ENCODE results near the gene DGKQ.
A peak's percentile ranks its signal among the peaks of the same experiment; 100 is the strongest.

Gene DGKQ

GRCh38 chr4:973431-974397 is at the start of gene DGKQ:
Gene DGKQ (minus strand): TSS chr4:973569. CDS start chr4:973482, 87 bp downstream.
- peak; percentile 74 for DNase-seq (ENCODE audit: low spot score)

- DNase-seq (ENCODE audit: low spot score): no peak
These were observed 49.3 kb upstream of the DGKQ start for GRCh38 chr4:1022739-1023066.

DNA sequence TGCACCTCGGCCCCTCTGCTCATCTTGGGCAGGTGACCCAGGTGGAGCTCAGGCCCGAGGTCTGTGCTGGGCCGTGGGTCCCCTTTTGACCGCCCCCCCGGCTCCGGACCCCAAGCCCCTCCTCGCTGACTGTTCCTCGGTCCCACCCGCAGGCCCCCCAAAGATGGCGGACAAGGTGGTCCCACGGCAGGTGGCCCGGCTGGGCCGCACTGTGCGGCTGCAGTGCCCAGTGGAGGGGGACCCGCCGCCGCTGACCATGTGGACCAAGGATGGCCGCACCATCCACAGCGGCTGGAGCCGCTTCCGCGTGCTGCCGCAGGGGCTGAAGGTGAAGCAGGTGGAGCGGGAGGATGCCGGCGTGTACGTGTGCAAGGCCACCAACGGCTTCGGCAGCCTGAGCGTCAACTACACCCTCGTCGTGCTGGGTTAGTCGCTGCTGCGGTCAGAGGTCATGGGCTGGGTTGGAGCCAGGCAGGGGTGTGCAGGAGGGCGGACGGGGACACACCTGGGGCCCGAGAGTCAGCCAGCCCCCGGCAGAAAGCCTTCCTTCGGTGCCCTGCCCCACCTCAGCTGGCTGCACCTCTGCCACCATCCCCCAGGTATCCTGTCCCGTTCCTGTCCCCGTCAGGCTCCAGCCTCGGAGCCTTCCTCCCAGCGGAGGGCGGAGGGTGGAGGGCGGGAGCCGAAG is 48.8 kb upstream of the DGKQ start:
- no peak for DNase-seq (ENCODE audit: low spot score)

- no peak for DNase-seq (ENCODE audit: low spot score)
These were observed 48.1 kb upstream of the DGKQ start for GRCh38 chr4:1021386-1022050.

GRCh38 chr4:1019729-1020470 is 46.5 kb upstream of the DGKQ start:
- no peak for DNase-seq (ENCODE audit: low spot score)

- no peak for DNase-seq (ENCODE audit: low spot score)
These were observed 46.0 kb upstream of the DGKQ start for GRCh38 chr4:1019320-1019719.

DNA sequence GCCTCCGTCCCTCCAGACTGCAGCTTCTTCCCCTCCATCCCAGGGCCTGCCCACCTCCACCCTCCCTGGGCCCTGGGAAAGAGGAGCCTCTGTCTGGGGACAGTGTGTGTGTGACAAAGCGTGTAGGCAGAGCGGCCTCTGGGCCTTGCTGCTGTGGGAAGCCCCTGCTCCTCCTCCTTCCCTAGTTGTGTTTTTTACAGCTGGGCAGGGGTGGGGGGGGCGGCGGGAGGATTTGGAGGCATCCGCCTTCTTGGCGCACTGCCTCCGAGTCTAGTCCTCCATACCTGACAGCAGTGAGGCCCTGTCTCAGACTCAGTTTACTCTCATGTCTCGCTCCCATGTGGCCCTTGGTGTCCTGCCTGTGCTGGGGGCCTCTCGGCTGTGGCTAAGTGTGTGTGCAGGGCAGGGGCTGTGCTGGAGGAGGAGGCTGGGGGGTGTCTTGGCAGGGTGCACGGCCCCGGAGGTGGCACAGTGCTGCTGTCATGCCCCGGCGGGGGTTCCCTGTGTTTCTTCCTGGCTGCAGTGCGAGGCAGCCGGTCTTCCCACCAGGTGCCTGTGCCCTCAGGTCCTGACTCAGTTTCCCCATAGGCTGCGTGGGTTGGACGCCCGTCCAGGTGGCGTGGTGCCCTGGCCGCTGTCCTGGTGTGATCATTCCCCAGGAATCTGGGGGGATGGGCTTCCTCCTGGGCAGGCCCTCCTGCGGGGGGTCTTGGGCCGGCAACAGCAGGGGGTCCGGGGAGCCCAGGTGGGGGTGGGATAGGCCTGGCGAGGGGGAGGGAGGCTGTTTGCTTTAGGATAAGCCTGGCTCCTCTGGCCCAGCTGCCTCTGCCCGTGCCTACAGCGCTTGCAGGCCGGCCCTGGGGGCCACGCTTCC is 45.0 kb upstream of the DGKQ start:
- no peak for DNase-seq (ENCODE audit: low spot score)

- DNase-seq (ENCODE audit: low spot score): no peak
These were observed 44.3 kb upstream of the DGKQ start for GRCh38 chr4:1017706-1018105.

- DNase-seq (ENCODE audit: low spot score): no peak
These were observed 43.8 kb upstream of the DGKQ start for GRCh38 chr4:1017211-1017610.

- no peak for DNase-seq (ENCODE audit: low spot score)
These were observed 42.4 kb upstream of the DGKQ start for GRCh38 chr4:1015746-1016145.

DNA sequence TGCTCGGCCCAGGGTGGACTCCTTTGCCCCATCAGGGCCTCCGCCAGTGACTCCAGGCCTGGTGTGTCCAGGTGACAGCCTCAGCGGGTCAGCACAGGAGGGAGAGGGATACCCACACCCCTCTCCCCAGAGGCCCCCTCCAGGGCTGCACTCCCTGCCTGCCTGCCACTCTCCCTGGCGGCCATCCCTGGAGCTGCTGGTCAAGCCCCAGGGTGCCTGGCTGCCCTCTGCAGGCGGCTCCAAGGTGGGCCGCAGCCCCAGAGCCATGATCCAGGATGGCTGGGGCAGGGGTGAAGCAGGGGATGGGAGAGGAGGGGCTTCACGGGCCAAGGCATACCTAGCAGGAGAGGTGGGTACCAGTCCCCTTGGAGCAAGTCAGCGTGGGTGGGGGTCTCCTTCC is 41.8 kb upstream of the DGKQ start:
- no peak for DNase-seq (ENCODE audit: low spot score)

DNA sequence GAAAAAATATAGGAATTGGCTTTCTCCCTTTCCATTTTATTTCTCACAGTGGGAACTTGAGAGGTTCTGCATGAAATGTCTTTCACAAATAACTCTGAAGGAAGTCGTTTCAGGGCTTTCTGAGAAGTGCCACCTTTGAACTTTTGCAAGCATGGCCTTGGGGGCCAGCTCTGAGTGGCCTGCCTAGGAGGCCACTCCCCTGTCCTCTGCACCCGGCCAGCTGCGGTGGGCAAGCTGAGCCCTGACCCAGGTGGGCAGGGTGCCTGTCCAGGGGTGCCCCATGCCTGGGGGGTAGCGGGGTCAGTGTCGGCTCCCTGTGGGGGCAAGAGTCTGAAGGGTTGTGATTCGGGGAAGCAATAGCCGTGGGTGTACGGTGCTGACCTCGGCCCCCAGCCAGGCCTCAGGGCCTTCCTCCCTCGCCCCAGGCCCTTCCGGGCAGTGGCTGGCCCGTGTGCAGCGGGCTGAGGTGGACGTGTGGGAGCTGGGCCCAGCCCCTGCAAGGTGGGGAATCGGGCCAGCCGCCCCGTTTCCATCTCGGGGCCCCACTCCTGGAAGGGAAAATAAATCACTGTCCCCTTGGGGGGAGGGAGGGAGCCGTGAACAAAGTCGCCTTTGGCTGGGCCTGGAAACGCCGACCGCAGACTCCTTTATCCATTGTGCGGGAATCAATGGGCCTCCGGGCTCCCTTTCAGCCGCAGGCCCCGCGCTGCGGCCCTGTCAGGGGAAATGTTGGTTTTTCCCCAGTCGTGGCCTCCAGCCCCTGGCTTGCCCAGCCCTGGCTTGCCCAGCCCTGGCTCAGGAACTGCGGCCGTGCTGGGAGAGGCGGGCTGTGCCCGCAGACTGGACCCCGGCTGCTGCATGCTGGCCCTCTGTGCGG is 41.2 kb upstream of the DGKQ start:
- DNase-seq (ENCODE audit: low spot score): peak; percentile 93

- DNase-seq (ENCODE audit: low spot score): no peak
These were observed 40.1 kb upstream of the DGKQ start for GRCh38 chr4:1013225-1014073.

GRCh38 chr4:1012034-1012739 is 38.8 kb upstream of the DGKQ start:
- DNase-seq (ENCODE audit: low spot score): no peak

DNA sequence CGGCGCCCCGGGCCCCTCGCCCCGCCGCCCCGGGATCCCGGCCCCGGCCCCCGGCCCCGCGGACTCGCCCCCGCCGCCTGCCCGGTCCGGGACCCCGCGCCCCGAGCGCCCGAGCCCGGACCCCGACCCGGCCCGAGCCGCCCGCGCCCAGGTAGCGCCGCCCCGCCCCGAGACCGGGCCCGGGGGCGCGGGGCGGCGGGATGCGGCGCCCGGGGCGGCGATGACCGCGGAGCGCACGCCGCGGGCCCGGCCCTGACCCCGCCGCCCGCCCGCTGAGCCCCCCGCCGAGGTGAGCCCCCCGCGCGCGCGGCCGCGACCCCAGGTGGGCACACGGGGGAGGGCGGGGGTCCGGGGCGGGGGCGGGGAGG is 38.3 kb upstream of the DGKQ start:
- no peak for DNase-seq (ENCODE audit: low spot score)

GRCh38 chr4:1011022-1011665 is 37.8 kb upstream of the DGKQ start, which contains the start of gene FGFRL1:
Gene FGFRL1 (plus strand): TSS chr4:1011626. CDS start chr4:1012486, 860 bp downstream.
- DNase-seq (ENCODE audit: low spot score): no peak

GRCh38 chr4:1010395-1011021 is 37.1 kb upstream of the DGKQ start:
- DNase-seq (ENCODE audit: low spot score): no peak
